Ishikawa (cell line): ENCODE results near the gene ZNF624.

Experiments
- CEBPB ChIP-seq: IDR thresholded peaks from 2 replicates; pipeline ENCODE4 v1.6.1; 2012
- CREB1 ChIP-seq: IDR thresholded peaks from 2 replicates; pipeline ENCODE4 v1.6.1; 2012; ENCODE audit warnings: low read depth
- EGR1 ChIP-seq: IDR thresholded peaks from 2 replicates; pipeline ENCODE4 v1.6.1; 2012
- EP300 ChIP-seq: IDR thresholded peaks from 2 replicates; pipeline ENCODE4 v1.6.1; 2012; ENCODE audit warnings: borderline replicate concordance
- FOXM1 ChIP-seq: IDR thresholded peaks from 2 replicates; pipeline ENCODE4 v1.6.1; 2012; ENCODE audit warnings: low read depth, borderline replicate concordance
- NFIC ChIP-seq: IDR thresholded peaks from 2 replicates; pipeline ENCODE4 v1.6.1; 2012
- RAD21 ChIP-seq: IDR thresholded peaks from 2 replicates; pipeline ENCODE4 v1.6.1; 2012; ENCODE audit warnings: low read depth
- TAF1 ChIP-seq: IDR thresholded peaks from 2 replicates; pipeline ENCODE4 v1.6.1; 2012; ENCODE audit warnings: low read depth, mild to moderate bottlenecking
- TCF12 ChIP-seq: IDR thresholded peaks from 2 replicates; pipeline ENCODE4 v1.6.1; 2012; ENCODE audit warnings: low read depth
- TEAD4 ChIP-seq: IDR thresholded peaks from 2 replicates; pipeline ENCODE4 v1.6.1; 2012
- YY1 ChIP-seq: IDR thresholded peaks from 2 replicates; pipeline ENCODE4 v1.6.1; 2012; ENCODE audit warnings: low read depth
- ZBTB7A ChIP-seq: IDR thresholded peaks from 2 replicates; pipeline ENCODE4 v1.6.1; 2012; ENCODE audit warnings: low read depth
- TF ChIP-seq, protein P1 (sequence below): IDR thresholded peaks from 2 replicates; pipeline ENCODE4 v1.6.1; 2012
- TF ChIP-seq, protein P2 (sequence below): IDR thresholded peaks from 2 replicates; pipeline ENCODE4 v1.6.1; 2012
- TF ChIP-seq, protein P3 (sequence below): IDR thresholded peaks from 2 replicates; pipeline ENCODE4 v1.6.1; 2012; ENCODE audit warnings: low read depth, mild to moderate bottlenecking

The ZNF624 gene

DNA sequence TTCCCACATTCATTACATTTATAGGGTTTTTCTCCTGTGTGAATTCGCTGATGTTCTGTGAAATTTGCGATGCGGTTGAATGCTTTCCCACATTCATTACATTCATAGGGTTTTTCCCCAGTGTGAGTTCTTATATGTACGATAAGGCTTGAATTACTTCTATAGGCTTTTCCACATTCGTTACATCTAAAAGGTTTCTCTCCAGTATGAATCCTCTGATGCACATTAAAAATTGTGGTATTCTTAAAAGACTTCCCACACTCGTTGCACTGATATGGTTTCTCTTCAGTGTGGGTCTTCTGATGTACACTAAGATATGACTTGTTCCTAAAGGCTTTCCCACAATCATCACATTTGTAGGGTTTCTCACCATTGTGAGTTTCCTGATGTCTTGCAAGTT, 30.4 kb downstream of the ZNF624 start:
- TF ChIP-seq, protein P1, sequence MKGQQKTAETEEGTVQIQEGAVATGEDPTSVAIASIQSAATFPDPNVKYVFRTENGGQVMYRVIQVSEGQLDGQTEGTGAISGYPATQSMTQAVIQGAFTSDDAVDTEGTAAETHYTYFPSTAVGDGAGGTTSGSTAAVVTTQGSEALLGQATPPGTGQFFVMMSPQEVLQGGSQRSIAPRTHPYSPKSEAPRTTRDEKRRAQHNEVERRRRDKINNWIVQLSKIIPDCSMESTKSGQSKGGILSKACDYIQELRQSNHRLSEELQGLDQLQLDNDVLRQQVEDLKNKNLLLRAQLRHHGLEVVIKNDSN: no peak
- TF ChIP-seq ZBTB7A (no peak), CREB1 (no peak), RAD21 (no peak), TCF12 (no peak), EP300 (no peak)

DNA sequence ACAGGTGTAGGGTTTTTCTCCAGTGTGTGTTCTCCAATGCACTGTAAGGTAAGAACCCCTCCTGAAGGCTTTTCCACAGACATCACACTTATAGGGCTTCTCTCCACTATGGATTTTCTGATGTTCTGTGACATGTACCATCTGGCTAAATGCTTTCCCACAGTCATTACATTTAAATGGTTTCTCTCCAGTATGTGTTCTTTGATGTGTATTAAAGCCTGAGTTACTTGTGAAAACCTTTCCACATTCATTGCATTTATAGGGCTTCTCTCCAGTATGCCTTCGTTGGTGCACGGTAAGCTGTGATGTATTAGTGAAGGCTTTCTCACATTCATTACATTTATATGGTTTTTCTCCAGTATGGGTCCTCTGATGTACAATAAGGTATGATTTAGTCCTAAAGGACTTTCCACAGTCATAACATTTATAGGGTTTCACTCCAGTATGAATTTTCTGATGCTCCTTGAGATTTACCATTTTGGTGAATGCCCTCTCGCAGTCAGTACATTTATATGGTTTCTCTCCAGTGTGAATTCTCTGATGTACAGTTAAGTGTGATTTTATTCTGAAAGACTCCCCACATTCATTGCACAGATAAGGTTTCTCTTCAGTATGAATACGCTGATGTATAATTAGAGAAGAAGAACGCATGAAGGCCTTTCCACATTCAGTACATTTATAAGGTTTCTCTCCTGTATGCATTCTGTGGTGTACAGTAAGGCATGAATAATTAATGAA, 30.9 kb downstream of the ZNF624 start:
- TF ChIP-seq CREB1 (no peak), YY1 (no peak), TEAD4 (no peak), TAF1 (no peak), FOXM1 (no peak), ZBTB7A (no peak), RAD21 (no peak), CEBPB (no peak), EP300 (no peak), TCF12 (no peak), NFIC (no peak), EGR1 (no peak)
- TF ChIP-seq, protein P2, sequence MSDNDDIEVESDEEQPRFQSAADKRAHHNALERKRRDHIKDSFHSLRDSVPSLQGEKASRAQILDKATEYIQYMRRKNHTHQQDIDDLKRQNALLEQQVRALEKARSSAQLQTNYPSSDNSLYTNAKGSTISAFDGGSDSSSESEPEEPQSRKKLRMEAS: no peak
- TF ChIP-seq, protein P1: no peak
- TF ChIP-seq, protein P3, sequence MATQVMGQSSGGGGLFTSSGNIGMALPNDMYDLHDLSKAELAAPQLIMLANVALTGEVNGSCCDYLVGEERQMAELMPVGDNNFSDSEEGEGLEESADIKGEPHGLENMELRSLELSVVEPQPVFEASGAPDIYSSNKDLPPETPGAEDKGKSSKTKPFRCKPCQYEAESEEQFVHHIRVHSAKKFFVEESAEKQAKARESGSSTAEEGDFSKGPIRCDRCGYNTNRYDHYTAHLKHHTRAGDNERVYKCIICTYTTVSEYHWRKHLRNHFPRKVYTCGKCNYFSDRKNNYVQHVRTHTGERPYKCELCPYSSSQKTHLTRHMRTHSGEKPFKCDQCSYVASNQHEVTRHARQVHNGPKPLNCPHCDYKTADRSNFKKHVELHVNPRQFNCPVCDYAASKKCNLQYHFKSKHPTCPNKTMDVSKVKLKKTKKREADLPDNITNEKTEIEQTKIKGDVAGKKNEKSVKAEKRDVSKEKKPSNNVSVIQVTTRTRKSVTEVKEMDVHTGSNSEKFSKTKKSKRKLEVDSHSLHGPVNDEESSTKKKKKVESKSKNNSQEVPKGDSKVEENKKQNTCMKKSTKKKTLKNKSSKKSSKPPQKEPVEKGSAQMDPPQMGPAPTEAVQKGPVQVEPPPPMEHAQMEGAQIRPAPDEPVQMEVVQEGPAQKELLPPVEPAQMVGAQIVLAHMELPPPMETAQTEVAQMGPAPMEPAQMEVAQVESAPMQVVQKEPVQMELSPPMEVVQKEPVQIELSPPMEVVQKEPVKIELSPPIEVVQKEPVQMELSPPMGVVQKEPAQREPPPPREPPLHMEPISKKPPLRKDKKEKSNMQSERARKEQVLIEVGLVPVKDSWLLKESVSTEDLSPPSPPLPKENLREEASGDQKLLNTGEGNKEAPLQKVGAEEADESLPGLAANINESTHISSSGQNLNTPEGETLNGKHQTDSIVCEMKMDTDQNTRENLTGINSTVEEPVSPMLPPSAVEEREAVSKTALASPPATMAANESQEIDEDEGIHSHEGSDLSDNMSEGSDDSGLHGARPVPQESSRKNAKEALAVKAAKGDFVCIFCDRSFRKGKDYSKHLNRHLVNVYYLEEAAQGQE: no peak

- TF ChIP-seq TEAD4 (no peak), NFIC (no peak)
- TF ChIP-seq, protein P3: no peak
- TF ChIP-seq, protein P1: no peak
Observed at GRCh38 chr17:16617481-16618060, 36.1 kb downstream of the ZNF624 start.

GRCh38 chr17:16599537-16599936, 54.1 kb downstream of the ZNF624 start:
- TF ChIP-seq, protein P1: no peak
- no peak for TF ChIP-seq CREB1

GRCh38 chr17:16593356-16594102, 60.1 kb downstream of the ZNF624 start:
- TF ChIP-seq TEAD4 (no peak), CEBPB (peak; percentile 86)
